Smooth muscle cell (in vitro differentiated cells): ENCODE results near the gene KRT2. TPM values are rescaled to one million over a fixed set of nuclear protein-coding genes. Genes with fewer than 3 reads are reported as not detected.

Experiments
- DNase-seq: peaks from one replicate; lab custom pipeline; 2025; ENCODE audit not compliant: unreplicated experiment; lab: John Stamatoyannopoulos, UW
- H2AFZ ChIP-seq: fragments of 200-600 bp; sonication (generic); 2 replicates; pipeline ENCODE4 v1.6.0; 2016; ENCODE audit warnings: antibody characterized with exemption, low read depth, mild to moderate bottlenecking
- H3F3A ChIP-seq: fragments of 200-600 bp; sonication (generic); 2 replicates; pipeline ENCODE4 v1.6.0; 2017; ENCODE audit warnings: antibody characterized with exemption, low read depth
- H3K27ac ChIP-seq: fragments of 200-600 bp; sonication (generic); 2 replicates; pipeline ENCODE4 v1.5.1; 2016; ENCODE audit warnings: low read depth, mild to moderate bottlenecking
- H3K27me3 ChIP-seq: fragments of 200-600 bp; sonication (generic); 2 replicates; pipeline ENCODE4 v1.6.1; 2016; ENCODE audit warnings: low read depth, mild to moderate bottlenecking
- H3K36me3 ChIP-seq: fragments of 200-600 bp; sonication (generic); 2 replicates; pipeline ENCODE4 v1.5.1; 2016; ENCODE audit warnings: low read depth
- H3K4me1 ChIP-seq: fragments of 200-600 bp; sonication (generic); 2 replicates; pipeline ENCODE4 v1.5.1; 2016; ENCODE audit warnings: low read depth
- H3K4me2 ChIP-seq: fragments of 200-600 bp; sonication (generic); 2 replicates; pipeline ENCODE4 v1.6.0; 2016; ENCODE audit warnings: mild to moderate bottlenecking
- H3K4me3 ChIP-seq: fragments of 200-600 bp; sonication (generic); 2 replicates; pipeline ENCODE4 v1.5.1; 2016; ENCODE audit warnings: mild to moderate bottlenecking
- H3K79me2 ChIP-seq: fragments of 200-600 bp; sonication (generic); 2 replicates; pipeline ENCODE4 v1.6.0; 2016; ENCODE audit warnings: low read depth, mild to moderate bottlenecking
- H3K9ac ChIP-seq: fragments of 200-600 bp; sonication (generic); 2 replicates; pipeline ENCODE4 v1.6.0; 2016; ENCODE audit warnings: low read depth
- H3K9me3 ChIP-seq: fragments of 200-600 bp; sonication (generic); replicated peaks from 2 replicates; pipeline ENCODE4 v1.5.1; 2016; ENCODE audit warnings: low read depth
- H4K20me1 ChIP-seq: fragments of 200-600 bp; sonication (generic); 2 replicates; pipeline ENCODE4 v1.6.0; 2016; ENCODE audit warnings: low read depth
- CTCF ChIP-seq: fragments of 200-600 bp; sonication (generic); IDR thresholded peaks from 2 replicates; pipeline ENCODE4 v1.5.1; 2017; ENCODE audit warnings: borderline replicate concordance, mild to moderate bottlenecking, antibody characterized with exemption; ENCODE audit not compliant: insufficient read depth, poor library complexity, severe bottlenecking
- WGBS: methylation state at CpG from one replicate; pipeline ENCODE4 v1.1.7; 2016; ENCODE audit warnings: low lambda C conversion rate; 5-methylcytosine and 5-hydroxymethylcytosine counted together
- polyA plus RNA-seq: library from polyadenylated mRNA; unstranded; fragments of >200 nt; fragmentation: Nextera tagmentation; extraction: Ambion mirVana; gene quantifications from 2 replicates; pipeline ENCODE4 v1.2.1, GENCODE V29; 2016
- total RNA-seq: library from RNA; depleted of rRNA; stranded (reverse); fragments of >200 nt; gene quantifications from 2 replicates; pipeline ENCODE4 v1.2.3, GENCODE V29; 2014

KRT2 gene
- total and polyA plus RNA-seq, 2 experiments from 2014 or later: not detected

DNA sequence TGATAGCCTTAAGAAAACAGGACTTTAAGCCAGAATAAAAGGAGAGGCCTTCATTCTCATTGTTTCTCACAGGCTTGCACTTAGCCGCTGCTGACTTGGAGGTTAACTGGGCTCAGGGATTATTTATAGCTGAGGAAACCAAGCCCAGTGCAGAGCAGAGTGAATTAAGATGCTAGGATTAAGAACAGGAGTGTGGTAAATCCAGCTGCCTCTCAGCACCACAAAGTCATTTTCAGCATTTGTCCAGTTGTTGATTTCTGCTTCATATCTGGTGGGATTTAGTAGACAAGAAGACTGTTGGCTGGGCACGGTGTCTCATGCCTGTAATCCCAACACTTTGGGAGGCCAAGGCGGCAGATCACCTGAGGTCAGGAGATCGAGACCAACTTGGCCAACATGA, 19.4 kb downstream of the KRT2 start:
- Histone ChIP-seq H4K20me1 (no peaks in the 10 kb centered on the region), H3K36me3 (no peaks in the 10 kb centered on the region), H3K4me3 (no peak overlapping the region), H3K27me3 (peaks cover 25% of the 10 kb centered on the region), H3F3A (no peaks in the 10 kb centered on the region), H3K79me2 (no peaks in the 10 kb centered on the region), H3K27ac (no peak overlapping the region), H3K4me1 (no peaks in the 10 kb centered on the region), H3K9ac (no peak overlapping the region), H2AFZ (no peak overlapping the region), H3K4me2 (no peak overlapping the region), H3K9me3 (no peaks in the 10 kb centered on the region)
- WGBS: 74% methylated on average over 4 of the region's 4 CpGs
- no peak for DNase-seq
- no peak for TF ChIP-seq CTCF

DNA sequence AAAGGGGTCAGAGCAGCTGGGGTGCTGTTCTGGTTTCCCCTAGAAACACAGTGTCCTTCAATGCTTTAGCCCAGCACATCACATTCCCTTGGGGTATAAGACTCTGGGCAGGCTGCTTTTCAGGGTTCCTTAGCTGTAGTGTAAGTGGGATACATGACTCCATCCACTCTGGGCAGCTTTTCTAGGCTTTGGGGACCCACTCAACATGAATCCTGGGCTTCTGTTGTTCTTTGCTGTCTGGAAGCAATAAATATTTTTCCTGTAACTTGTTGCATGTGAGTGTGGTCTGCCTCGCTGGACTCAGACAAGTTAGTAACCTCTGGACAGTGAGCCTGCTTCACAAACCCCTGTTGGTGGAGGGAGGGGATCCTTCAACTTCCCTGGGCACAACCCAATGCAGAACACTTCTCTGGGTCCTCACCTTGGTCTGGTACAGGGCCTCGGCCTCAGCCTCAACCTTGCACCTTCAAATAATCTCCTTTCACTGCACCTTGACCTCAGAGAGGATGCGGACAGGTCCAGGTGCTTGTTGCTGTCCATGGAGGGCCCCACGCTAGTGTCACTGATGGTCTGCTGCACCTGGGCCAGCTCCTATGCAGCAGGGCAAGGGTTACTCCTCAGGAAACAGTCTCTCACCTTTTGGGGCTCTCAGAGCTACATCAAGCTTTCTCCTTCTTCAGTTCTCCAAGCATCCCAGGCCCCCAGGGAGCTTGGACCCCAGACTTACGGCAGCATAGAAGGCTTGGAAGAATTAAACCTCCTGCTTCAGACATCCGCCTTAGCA, 20.1 kb downstream of the KRT2 start:
- H3K4me1 ChIP-seq: no peaks in the 10 kb centered on the region
- TF ChIP-seq CTCF: no peak
- 87% methylated on average over 6 of the region's 6 CpGs for WGBS

GRCh38 chr12:52631264-52631663, 20.7 kb downstream of the KRT2 start:
- no peaks in the 10 kb centered on the region for H3K36me3 ChIP-seq
- 63% methylated on average over 4 of the region's 4 CpGs for WGBS
- H3K4me3 ChIP-seq: no peak overlapping the region
- TF ChIP-seq CTCF: no peak
- no peaks in the 10 kb centered on the region for H3K79me2 ChIP-seq
- no peaks in the 10 kb centered on the region for H4K20me1 ChIP-seq
- H3K4me1 ChIP-seq: no peaks in the 10 kb centered on the region
- H3K27me3 ChIP-seq: peaks cover 31% of the 10 kb centered on the region
- no peak overlapping the region for H3K4me2 ChIP-seq
- no peak overlapping the region for H2AFZ ChIP-seq
- H3F3A ChIP-seq: no peaks in the 10 kb centered on the region
- H3K27ac ChIP-seq: no peak overlapping the region
- no peak for DNase-seq
- H3K9ac ChIP-seq: no peak overlapping the region
- H3K9me3 ChIP-seq: no peaks in the 10 kb centered on the region

More for the DNA sequence above, 20.1 kb downstream of the KRT2 start:
- no peaks in the 10 kb centered on the region for H3K79me2 ChIP-seq
- H3K27me3 ChIP-seq: peaks cover 31% of the 10 kb centered on the region
- no peak overlapping the region for H3K4me3 ChIP-seq
- H3K9ac ChIP-seq: no peak overlapping the region
- no peak for DNase-seq
- H3F3A ChIP-seq: no peaks in the 10 kb centered on the region
- no peaks in the 10 kb centered on the region for H3K9me3 ChIP-seq
- no peak overlapping the region for H3K27ac ChIP-seq
- no peak overlapping the region for H3K4me2 ChIP-seq
- H3K36me3 ChIP-seq: no peaks in the 10 kb centered on the region
- H2AFZ ChIP-seq: no peak overlapping the region
- H4K20me1 ChIP-seq: no peaks in the 10 kb centered on the region
